HG03135 (cell line): ENCODE measurements around the gene SHROOM3.

Experiments used
- ATAC-seq: cut with Tn5 transposase; IDR thresholded peaks from one replicate; pipeline ENCODE4 v1.9.1; 2021; ENCODE audit warnings: mild to moderate bottlenecking, moderate library complexity; ENCODE audit not compliant: unreplicated experiment

Gene SHROOM3

DNA sequence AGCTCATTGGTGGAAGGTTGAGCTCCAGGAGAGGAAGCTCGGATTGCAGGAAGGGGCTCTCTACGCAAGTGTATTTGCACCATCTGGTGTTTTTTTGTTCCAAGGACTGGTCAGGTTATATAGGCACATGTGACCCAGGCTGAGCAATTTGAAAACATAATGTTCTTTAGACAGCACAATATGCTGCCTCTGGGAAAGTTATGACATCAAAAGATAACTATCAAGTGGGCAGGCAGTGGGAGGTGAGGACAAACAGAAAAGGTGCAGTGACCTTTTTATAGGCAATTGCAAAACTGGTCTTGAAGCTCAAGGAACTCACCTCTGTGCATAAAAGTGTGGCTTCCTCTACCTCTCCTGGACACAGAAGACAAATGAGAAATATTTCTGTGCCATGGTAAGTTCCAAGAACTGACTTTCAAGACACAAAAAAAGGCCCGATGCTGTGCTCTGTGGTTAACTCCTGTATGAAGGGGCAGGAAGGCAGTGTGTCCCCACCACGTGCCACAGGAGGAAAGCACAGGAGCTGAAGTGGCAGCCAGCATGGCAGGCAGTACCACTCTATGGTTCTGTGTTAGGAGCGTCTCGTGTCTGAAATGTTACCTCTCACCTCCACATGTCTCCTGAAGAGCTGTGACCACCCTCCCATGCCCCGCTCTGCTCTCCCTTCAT, 128.6 kb downstream of the SHROOM3 start:
- no peak for ATAC-seq

DNA sequence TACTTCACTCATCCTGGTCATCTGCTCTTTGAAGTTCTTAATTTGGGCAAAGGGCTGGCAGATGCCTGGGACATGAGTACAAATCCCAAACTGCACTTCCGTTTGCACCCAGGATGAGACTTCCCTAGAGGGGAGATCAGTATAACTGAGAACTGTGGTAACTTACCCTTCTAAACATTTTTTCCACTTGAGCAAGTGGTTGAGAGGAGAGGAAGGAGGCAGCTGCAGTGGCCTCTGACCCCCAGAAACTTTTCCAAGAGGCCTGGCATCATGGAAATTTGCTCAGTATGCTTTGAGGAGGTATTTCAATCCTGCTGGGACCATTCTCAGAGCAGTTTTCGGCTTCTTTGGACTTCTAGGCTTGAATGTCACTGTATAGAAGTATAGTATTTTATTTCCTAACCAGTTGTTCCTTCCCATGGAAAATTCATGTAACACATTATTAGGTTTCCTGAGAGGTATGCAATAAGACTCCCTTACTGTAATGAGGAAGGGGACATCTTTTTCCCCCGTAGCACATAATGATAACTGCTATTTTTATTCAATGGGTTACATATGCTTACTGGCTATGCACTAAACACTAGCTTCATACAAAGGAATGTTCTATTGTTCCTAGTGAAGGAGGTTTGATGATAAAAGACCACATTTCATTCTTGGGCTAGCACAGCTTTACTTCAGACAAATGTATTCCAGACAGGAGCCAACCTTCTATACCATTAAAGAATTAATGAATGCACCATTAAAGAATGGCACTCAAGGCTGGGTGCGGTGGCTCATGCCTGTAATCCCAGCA, 129.3 kb downstream of the SHROOM3 start:
- ATAC-seq = no peak

DNA sequence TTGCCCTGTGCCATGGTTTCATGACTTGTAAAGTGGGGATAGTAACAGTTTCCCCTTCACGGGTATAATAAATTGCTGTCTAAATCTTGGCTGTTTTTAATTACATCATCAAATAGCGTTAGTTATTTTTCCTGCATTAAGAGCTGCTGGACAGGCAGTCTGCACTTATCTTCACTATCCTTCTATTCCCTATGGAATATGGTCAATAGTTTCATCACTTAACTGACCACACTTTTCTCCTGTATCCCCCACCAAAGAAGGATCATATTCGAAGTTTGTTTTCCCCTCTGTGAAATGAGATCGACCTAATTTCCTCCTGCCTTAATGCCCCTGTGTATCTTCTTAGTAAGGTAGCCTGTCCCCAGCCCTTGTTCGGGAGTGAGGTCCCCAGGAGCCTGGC, 133.2 kb downstream of the SHROOM3 start:
- no peak for ATAC-seq

DNA sequence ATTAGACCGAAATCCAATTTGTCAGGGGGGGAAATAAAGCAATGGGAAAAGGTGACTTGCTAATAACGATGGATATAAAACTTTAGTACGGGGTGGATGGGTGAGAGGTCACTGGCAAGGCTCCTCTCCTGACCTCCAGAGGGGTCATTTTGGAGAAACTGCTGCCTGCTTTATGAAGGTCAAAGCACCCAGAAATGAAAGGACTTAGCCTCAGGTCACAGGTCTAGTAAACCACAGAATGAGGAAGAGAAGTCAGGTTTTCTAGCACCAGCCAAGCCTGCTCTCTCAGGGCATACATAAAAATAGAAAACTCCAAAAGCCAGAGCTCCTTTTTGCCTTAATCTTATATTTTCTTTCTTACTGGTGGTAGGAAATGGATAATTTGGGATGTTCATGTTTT, 134.2 kb downstream of the SHROOM3 start:
- no peak for ATAC-seq

DNA sequence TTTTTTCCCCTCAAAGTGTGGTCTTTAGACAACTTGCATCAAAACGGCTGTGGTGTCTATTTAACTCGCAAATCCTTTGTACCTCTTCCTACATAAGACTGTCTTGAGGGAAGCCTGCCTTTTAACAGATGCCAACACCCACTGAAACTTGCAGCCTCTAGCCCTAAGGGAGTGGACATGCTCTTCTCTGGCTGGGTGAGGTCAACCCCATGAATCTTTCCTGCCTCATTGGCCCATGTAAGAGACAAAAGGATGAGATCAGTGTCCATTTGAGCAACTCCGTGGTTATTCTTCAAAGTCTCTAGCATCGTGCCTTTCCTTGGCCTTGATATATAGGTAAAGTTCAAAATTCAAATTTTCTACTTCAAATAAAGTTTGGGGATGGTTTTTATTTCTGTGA, 134.7 kb downstream of the SHROOM3 start:
- no peak for ATAC-seq

DNA sequence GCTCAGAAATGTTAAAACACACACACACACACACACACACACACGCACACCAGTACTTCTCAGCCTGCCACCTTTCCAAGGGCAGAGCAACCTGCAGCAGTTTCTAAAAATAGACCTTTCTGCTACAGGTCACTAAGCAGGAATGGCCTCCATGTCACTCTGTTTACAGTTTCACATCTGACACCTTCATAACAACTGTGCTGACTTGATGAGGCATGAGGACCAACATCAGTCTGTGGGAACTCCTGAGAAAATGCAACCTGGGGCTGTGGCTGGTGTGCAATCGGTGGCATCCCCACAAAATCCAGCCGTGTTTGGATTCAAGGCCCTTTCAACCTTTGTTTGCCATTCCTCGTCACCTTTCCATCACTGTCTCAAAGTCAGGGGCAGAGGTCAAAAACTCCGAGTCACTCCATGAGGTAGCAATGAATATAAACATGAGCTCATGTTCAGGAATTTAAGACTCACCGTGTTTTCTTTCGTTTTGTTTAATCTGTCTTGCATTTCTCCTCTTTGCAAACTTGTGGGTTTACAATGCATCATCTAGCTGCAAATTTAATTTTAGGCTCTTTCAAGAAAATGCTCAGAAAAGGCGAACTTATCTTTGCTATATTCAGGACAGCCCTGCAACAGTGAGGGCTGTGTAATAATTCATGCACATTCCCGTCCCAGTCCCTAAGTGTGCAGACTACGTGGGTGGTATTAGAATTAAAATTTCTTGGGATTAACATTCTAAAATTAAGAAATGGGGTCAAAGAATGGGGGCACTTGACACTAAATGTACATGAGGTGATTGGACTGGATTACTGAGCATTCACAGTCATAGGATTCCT, 135.3 kb downstream of the SHROOM3 start:
- no peak for ATAC-seq

DNA sequence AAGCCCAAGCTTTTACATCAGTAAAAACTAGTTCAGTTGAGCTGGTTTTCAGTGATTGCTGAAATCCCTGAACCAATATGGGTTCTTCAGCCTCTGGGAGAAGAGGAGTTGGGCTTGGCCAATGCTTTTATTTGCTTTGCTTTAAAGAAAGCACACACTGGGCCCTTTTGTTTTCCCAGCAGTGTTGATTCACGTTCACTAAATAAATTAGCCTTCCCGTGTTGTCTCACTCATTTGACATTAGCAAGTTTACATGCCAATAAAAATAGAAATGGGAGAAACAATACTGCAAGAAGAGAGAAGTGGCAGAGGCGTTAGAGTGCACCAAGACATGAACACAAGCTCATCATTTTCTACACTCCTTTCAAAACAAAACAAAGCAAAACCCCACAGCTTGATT, 136.2 kb downstream of the SHROOM3 start:
- no peak for ATAC-seq

DNA sequence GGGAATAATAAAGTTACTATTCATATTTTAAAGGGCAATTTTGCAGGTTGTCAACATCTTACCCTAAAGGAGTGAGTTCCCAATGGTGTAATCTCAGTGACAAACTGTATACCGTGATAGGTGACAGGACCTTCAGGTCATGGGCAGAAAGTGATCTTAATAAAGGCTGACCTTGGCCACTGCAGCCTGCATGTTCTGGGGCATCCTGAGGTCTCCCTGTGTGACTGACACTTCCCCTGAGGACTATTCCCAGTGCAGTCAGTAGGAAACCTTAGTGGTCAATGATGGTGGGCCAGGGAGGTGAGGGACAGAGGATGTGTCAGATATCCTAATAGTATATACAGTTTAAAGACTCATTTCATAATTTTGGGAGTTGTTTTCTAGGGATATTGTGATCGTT, 137.2 kb downstream of the SHROOM3 start:
- no peak for ATAC-seq

DNA sequence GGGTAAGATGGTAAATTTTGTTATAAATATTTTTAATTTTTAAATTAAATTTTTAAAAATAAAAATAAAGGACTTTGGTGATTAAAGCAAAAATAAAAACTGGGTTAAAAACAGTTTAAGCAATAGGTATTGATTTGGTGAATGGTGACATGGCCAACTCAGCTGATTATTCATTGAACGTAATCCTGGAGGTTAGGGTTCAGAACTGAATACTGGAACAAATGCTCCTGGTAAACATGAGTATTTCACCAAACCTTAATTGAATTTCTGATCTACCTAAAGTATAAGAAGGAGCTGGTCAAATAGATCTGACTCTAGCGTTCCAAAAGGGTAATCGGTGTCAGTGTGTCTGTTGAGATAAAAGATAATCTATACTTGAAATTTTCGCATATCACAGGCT, 141.8 kb downstream of the SHROOM3 start:
- no peak for ATAC-seq

DNA sequence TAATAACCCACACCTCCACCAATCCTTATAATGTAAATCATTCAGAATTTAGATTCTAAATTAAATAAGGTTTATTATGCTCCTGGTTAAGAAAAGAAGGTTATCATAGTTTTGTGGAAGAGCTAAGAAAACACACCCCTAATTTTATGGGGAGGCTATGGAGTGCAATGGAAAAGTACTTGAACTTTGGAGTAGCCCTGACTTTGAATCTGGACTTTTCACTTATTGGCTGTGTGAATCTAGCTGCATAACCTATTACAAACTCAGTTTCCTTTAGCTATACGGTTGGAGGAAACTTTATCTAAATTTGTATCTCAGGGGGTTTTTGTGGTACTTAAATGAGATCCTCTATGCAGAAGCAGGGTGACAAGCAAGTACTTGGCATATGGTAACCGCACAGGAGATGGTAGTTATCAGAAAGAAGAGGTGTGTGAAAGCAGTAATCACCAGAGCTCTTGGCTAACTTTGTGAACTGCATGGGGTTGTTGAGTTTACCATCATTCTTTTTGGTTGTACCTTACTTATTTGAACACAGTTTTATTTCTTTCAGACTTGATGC, 143.1 kb downstream of the SHROOM3 start:
- no peak for ATAC-seq

DNA sequence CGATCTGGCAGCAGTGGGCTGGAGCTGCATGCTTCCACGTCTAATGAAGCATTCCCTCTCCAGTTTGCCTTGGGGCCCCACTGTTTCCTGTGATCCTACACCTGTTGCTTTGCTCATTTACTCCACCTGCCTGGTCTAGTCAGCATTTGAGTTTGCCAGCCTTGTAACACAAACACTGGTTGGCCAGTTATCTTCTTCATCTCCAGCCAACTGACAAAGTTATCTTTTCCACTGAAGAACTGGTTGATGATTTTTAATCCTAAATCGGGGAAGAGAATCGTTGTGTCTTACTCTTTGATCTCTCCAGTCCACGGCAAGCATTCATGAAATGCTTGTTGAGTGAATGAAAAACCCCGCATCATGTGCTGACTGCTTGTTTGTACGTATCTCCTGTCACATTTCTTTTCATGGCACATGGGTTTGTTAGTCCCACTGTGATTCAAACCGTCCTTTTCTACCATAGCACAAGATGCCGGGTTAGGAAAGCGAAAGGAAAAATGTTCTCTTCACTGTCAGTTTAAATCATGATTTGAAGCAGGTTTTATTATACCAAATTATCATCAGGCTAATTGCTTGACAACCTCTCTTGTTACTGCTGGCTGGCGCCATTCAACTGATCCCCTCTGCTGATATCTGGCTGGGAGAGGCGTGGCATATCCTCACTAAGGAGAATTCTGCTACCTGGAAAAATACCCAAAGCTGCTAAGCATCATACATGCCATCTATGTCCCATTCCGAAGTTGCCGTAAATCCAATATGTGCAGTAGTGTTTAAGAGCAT, 144.8 kb downstream of the SHROOM3 start:
- ATAC-seq = no peak

DNA sequence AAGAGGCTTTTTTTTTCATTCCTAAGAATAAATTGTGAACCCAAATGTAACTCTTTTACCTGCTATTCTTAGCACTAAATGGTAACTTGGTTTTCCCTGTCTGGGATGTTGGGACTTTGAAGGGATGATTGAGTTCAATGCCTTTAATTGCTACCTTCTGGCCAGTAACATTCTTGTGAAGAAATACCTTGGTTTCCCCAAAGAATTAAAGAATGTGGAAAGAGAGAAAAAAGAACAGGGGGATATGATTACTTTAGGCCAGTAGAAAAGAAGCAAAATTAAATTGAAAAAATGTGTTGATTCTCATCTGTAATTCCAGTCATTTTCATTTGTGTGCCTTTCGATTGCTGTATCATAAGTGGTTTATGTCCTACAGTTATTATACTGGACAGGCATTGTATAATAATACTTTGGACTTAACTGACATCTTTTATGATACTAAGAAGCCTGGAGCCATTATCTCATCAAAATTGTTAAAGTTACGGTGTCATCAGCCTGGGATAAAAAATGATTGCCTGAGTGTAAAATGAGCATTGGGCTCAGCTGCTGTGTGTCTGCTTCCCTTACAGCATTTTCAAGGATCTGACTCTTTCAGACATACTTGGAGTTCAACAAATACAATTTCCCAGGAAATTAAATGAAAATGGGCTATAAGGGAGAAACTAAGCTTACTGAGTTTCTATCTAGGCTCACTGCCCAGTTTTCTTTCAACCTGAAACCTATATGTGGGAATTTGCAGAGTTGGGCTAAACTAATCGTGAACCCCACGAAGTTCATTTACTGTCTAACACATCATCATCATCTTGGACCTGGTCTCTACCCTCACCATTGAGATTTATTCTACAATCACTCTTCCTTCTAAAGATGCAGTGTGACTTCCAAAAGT, 146.3 kb downstream of the SHROOM3 start:
- ATAC-seq = no peak

DNA sequence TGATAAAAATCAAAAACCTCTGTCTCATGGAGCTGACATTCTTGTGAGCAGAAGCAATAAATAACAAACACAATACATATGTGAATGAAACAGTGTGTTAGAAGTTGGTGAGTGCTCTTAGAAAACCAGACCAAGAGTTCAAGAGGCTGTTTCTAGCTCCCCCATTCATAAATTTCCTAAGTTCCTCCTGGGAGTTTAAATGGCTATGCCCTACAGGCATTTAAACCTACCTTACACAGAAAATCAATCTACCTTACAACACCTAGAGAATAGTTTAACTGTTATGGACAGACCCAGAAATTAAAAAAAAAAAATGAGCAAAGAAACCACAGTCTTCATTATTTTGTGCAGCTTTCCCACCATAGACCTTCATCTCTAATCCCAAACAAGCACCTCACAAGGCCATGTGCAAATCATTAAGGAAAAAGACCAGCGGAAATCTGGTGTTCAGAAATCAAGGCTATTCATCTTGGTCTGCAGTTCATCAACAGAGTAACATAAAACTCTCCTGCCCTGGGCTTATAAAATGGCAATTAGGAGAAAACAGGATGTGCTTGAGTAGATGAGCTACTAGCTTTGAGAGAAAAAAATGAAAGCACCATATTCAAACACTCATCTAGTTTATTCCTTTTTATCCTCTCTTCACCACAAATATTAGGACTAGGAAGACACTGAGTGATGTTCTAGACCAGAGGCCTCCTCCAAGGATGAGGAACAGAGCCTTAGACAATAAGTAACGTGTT, 147.2 kb downstream of the SHROOM3 start:
- ATAC-seq = no peak

DNA sequence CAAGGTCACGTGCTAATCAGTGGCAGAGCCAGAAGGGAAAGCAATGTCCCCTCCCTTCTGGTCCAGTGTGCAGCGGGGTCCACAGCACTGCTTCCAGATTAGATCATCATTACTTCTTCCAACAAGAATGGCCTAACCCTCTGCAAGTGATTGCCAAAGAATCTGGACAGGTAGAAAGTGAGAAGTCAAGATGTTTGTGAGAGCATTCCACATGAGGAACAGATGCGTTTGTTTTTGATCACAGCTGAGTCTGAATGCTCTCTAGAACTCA, 147.7 kb downstream of the SHROOM3 start:
- no peak for ATAC-seq

DNA sequence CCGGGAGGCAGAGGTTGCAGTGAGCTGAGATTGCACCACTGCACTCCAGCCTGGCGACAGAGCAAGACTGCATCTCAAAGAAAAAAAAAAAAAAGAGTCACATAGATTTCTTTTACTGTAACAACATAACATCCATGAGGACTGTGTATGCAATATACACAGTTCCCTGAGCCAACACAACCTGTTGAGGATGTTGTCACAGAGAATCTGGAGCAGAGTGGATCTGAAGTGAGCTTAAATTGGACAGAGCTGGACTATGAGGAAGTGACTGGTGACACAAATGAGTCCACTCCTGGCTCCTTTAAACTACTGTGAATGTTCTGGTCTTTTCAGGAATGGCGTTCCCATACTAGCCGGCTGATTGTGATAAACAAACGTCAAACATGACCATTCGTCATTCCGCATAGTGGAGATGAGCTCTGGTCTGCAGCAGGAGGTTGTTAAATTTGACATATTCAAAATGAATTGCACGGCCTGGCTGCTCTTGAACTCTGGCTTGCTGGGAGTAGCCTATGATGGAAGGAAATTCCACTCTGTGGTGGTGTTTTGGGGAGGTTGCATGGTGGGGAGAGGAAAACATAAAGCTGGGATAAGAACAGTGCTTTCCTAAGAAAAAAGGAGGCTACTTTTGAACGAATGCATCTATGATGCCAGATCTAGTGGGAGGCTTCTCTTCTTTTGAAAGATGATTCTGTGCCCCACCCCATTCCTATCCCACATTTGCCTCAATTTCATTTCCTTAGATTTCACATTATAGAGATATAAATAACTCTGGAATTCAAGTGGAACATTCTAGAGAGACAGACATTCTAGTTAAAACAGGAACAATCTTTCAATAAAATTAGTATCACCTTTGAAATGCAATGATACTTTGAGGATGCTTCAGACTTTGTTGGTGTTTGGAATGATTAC, 149.5 kb downstream of the SHROOM3 start:
- ATAC-seq = no peak

DNA sequence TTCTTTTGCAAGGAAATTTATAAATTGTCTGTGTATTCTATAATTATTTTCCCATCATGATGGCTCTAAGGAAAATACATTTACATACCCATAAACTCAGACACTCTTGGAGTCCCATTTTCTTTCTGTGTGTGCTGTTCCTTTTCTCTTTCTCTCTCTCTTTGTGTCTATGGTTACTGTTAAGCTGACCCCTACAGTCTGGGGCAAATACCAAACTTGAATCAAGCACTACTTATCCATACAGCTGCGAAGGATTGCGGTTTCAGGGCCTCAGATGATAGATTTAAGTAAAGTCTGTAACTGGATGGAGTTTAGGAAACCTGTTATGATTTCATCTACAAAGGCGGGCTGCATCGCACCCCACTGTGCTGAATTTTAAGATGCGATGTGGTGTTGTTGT, 150.2 kb downstream of the SHROOM3 start:
- no peak for ATAC-seq

DNA sequence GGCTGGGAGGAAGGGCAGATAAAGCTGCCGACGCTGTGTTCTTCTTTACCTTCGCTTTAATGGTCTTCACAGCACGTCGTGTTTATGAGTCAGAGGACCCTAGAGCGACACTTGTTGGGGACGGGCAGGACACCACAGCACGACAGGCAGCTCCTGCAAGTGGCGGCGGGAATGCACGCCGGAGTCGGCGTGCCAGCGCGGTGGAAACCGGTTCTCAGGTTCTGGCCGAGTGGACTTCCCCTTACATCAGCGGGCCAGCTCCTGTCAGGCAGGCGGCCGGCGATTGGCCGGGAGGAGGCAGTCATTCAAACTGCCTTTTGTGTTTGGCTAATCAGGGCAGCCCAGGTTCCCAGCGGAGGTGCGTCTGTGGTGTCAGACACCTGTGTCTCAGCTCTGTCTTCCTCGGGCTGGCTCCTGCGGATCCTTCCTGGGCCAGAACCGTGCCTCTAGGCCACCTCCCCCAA, 150.9 kb downstream of the SHROOM3 start:
- no peak for ATAC-seq

DNA sequence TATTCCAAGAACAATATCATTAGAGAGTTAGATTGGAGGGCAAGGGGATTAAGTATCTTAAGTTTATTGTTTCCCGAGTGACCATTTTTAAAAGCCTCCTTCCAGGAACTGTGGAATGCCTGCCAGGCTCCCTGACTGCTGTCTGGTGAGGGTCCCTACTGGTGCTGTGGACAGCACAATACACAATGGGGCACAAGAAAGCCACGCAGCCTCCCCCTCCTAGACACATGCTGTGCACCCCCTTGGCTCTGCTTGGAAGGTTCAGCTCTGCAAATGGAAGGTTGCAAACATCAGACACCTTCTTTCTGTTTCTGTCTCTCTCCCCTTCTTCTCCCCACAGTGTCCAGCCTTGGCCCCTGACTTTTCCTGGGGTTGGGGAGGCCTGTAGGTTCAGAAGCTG, 153.2 kb downstream of the SHROOM3 start:
- no peak for ATAC-seq
